ENCODE measurements around the gene ZNF629.

Gene ZNF629

GRCh38 chr16:30746638-30747175 lies 40.3 kb downstream of the ZNF629 start:
- no peak for DNase-seq

DNA sequence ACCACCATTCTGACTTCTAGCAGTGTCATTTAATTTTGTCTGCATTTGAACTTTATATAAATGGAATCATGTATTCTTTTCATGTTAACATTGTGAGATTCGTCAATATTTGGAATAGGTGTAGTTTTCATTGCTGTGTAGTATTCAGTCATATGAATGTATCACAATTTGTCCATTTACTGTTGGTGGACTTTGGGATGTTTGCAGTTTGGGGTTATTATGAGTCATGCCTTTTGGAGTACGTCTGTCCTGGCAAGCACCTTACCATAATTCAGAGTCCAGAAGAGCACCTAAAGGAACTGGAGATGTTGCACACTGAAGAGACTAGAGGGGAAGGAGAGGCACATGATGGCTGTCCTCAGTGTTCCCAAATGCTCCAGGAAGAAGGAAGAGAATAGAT lies 41.9 kb downstream of the ZNF629 start:
- DNase-seq: no peak

DNA sequence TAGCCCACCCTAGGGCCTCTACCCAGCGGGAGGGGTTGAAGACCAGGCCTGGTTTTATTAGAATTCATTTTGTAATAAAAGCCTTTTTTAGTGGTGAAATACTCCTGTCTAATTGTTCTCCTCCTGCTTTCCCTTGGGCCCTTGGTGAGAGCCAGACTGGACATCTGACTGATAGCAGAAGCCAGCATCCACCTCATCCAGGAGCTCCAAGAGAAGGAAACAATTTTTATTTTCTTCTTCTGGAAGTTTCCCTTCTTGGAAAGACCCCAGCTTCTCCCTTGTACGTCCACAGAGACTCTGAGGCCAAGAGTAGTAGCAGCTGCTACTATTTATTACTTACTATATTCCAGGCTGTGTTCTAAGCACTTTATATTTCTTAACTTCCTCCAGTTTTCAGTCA lies 42.8 kb downstream of the ZNF629 start:
- DNase-seq: no peak

DNA sequence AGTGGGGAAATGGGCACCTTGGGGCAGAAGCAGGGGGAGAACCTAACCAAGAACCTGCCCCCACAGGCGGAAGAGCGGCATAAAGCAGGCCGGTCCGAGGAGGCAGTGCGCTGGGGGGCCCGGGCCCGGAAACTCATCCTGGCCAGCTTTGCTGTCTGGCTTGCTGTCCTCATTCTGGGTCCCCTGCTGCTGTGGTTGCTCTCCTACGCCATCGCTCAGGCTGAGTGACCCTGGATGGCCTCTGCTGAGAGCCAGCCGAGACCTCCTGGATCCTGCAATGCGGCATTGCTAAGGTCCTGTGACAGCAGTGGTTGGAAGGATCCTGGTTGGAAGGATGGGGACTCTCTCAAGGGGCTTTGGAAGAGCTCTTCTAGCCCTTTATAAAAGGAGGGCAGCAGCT lies 43.3 kb downstream of the ZNF629 start:
- DNase-seq: no peak

DNA sequence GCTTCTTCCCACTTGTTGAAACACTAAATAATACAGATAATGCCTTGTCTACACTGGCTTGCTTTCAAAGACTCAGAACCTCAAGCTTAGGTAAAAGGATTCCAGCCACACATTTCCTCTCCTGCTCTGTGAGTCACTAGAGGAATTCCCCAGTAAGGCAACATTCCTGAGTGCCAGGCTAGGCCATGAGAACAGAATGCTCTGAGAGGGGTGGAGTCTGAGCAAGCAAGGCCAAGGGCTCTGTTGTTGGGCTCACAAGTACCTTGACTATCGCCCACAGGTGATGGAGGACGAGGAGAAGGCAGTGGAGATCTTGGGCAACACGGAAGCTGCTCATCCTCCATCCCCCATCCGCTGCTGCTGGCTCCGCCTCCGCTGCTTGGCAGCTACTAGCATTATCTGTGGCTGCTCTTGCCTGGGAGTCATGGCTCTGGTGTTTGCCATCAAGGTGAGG lies 45.5 kb downstream of the ZNF629 start:
- no peak for DNase-seq

- no peak for DNase-seq
These were observed 46.4 kb downstream of the ZNF629 start for GRCh38 chr16:30740364-30741251.

- no peak for DNase-seq
These were observed 47.7 kb downstream of the ZNF629 start for GRCh38 chr16:30738984-30739951.

DNA sequence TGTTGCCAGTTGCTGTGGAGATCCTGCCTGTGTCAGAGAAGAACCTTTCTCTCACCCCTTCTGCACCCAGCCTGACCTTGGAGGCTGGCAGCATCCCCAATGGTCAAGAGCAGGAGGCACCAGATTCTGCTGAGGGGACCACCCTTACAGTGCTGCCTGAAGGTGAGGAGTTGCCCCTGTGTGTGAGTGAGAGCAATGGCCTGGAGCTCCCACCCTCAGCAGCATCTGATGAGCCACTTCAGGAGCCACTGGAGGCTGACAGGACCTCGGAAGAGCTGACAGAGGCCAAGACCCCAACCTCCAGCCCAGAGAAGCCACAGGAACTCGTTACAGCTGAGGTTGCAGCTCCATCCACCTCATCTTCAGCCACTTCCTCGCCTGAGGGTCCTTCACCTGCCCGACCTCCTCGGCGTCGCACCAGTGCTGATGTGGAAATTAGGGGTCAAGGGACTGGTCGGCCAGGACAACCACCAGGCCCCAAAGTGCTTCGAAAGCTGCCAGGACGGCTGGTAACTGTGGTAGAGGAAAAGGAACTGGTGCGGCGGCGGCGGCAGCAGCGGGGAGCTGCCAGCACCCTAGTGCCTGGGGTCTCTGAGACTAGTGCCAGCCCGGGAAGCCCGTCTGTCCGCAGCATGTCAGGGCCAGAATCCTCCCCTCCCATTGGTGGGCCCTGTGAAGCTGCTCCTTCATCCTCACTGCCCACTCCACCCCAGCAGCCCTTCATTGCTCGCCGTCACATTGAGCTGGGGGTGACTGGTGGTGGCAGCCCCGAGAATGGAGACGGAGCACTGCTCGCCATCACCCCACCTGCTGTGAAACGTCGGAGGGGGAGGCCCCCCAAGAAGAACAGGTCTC lies 49.0 kb downstream of the ZNF629 start:
- no peak for DNase-seq

DNA sequence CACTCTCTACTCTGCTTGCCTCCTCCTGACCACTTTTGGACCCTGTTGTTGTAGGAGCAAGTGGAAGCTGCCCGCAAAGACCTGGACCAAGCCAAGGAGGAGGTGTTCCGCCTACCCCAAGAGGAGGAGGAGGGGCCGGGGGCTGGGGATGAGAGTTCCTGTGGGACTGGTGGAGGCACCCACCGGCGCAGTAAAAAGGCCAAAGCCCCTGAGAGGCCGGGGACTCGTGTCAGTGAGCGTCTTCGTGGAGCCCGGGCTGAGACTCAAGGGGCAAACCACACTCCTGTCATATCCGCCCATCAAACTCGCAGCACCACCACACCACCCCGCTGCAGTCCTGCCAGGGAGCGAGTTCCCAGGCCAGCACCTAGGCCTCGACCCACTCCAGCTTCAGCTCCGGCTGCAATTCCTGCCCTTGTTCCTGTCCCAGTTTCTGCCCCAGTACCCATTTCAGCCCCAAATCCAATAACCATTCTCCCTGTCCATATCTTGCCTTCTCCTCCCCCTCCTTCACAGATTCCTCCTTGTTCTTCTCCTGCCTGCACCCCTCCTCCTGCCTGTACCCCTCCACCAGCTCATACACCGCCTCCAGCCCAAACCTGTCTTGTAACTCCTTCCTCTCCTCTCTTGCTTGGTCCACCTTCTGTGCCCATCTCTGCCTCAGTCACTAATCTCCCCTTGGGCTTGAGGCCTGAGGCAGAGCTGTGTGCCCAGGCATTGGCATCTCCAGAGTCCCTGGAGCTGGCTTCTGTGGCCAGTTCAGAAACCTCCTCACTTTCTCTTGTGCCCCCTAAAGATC lies 49.8 kb downstream of the ZNF629 start:
- DNase-seq: no peak

DNA sequence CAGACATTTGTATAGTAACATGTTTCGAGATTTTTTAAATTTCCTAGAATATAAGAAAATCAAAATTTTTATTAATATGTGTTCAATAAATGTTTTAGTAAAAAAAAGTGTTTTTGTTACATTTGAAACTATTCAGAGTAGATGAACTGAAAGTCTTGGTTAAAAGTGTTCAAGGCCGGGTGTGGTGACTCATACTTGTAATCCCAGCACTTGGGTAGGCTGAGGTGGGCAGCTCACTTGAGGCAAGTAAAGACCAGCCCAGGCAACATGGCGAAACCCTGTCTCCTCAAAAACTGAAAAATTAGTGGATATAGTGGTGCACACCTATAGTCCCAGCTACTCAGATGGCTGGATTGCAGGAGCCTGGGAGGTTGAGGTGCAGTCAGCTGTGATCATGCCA lies 55.6 kb downstream of the ZNF629 start:
- no peak for DNase-seq

GRCh38 chr16:30728899-30729672 lies 57.9 kb downstream of the ZNF629 start:
- no peak for DNase-seq

All from KG1 (cell line).